Stimulated activated CD8-positive, alpha-beta memory T cell treated with anti-CD3 and anti-CD28 coated beads, Interleukin-7, amount 100 ng/mL, for 48 hours (primary cell): ENCODE measurements around the gene MED12L.
"Not testable (repeated sequence)": the region's sequence is repeated elsewhere in the genome, so short reads cannot be mapped to it uniquely, and the experiment has no call there.

Experiments
- DNase-seq, 2 donors: peaks; one replicate each; pipeline ENCODE4 v3.0.0-alpha.2; 2020; ENCODE audit warnings: low read depth in 1 of 2; ENCODE audit errors: extremely low read depth in 1 of 2

Gene MED12L

DNA sequence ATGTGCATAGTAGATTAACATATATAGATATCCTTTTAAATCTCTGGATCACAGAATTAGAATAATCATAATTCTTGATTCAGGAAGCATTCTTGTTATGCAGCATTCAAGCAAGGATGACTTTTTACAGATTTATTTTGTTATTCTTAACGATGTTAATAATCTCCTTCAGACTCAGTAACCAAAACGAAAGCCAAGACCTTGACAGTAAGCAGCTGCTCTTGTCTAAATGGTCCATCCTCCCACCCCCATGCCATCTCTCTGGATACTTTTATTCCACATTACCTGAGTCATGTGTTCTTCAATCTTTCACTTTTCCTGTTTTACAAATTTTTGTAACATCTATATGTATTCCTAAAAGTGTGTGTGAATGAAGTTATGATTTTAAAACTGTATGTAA is 150.9 kb downstream of the MED12L start:
- no peak for DNase-seq

DNA sequence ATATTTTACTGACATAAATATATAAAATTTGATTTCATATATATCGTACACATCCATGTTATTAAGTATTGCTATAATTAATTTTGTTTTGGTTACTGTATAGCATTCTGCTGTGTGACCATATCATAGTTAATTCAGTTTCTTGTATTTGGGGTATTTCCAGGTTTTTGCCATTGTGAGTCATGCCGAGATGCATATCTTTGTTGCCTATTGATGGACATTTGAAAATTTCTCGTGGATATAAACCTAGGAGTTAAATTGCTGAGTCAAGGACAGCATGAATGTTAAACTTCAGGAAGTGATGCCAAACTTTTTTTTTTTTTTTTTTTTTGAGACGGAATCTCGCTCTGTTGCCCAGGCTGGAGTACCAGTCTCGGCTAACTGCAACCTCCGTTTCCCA is 151.3 kb downstream of the MED12L start:
- DNase-seq = no peak

- not testable (repeated sequence) for DNase-seq
Measured at GRCh38 chr3:151242006-151242405, 156.5 kb downstream of the MED12L start.

DNA sequence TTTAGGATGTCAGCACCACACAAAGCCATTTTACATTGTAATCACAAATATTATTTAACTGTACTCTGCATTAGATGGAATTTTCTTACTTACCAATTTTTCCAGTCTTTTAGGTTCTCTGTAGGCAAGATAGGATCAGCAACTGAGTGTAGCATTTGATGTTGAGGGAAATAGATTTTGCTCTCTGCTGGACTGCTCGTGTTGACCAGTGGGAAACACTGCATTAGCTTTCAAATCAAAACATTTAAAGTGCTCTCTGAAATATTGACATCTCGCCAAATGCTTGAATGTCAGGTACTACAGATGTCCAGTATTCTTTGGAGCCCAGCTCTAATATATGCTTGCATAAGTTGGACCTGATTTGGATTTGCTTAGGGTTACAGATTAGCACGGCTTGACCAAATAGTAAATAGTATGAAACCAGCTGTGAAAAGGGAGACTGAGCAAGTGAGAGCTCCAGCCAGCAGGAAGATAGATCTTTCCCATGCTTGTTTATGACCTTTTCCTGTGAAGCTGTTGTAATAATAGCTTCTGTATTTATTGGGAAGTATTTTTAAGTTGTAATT is 163.4 kb downstream of the MED12L start:
- no peak for DNase-seq

DNA sequence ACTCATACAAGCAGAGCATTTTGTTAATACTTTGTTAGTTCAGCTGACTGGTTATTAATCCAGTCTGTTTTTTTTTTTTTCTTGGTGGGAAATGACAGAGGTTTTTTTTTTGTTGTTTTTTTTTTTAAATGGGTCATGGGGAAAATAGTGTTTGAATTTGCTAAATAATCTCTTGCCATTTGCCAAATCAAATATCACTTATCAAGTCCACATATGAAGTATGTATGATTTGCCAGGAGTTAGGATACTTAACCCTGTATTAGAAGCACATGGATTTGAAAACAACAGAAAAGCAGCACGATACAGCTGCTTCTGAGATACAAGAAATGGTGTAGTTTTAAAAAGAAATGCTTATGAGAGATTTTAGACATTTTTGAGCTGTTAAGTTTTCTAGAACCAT is 171.3 kb downstream of the MED12L start:
- DNase-seq = no peak

GRCh38 chr3:151259664-151260063 is 174.2 kb downstream of the MED12L start:
- no peak for DNase-seq

DNA sequence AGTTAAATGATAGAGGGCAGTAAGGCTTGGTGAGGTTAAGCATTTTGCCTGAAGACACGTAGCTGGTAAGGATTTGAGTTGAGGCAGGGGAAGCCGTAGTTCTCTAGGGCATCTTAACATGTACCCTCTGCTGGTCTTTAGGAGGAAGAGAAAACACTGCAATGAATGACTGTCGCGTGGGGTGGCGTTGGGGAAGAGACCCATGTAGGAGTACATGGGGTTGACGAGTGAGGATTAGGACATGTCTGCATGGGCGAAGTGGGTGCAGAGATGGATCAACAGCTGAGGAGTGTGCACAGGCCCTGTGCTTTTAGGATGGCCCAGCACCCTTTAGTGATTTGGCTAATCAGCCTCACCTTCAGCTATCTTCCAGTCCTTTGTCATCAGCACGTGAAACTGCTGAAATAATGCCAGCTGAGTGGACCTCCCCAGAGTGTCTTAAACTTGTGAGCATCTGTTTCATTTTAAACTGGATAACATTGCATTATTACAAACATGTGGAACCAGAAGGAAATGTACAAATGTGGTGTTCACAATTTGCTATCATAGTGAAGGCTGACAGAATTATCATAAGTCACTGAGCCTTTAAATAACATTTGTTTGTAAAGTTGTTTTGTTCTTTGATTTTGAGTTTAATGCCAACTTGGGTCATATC is 177.5 kb downstream of the MED12L start:
- no peak for DNase-seq

- DNase-seq = no peak
Measured at GRCh38 chr3:151264605-151265004, 179.1 kb downstream of the MED12L start.

GRCh38 chr3:151265166-151265565 is 179.7 kb downstream of the MED12L start:
- DNase-seq = no peak

GRCh38 chr3:151265866-151266265 is 180.4 kb downstream of the MED12L start:
- no peak for DNase-seq

DNA sequence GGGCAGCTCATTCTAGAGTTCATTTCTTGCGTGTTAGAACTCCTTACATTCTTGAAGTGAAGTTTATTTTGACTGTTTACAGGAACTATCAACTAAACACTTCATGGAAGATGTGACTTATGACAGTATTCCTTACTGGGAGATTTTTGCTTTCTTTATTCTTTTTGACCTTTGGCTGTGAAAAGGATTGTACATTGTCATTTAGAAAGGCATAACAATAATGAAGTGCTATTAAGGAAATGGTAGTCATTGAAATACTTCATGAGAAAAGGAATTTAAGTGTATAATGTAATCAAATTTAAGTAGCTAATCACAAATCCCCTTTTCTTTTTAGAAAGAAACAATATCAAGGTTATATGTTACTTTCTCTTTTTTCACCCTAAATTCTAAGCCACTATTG is 181.6 kb downstream of the MED12L start:
- DNase-seq = no peak

DNA sequence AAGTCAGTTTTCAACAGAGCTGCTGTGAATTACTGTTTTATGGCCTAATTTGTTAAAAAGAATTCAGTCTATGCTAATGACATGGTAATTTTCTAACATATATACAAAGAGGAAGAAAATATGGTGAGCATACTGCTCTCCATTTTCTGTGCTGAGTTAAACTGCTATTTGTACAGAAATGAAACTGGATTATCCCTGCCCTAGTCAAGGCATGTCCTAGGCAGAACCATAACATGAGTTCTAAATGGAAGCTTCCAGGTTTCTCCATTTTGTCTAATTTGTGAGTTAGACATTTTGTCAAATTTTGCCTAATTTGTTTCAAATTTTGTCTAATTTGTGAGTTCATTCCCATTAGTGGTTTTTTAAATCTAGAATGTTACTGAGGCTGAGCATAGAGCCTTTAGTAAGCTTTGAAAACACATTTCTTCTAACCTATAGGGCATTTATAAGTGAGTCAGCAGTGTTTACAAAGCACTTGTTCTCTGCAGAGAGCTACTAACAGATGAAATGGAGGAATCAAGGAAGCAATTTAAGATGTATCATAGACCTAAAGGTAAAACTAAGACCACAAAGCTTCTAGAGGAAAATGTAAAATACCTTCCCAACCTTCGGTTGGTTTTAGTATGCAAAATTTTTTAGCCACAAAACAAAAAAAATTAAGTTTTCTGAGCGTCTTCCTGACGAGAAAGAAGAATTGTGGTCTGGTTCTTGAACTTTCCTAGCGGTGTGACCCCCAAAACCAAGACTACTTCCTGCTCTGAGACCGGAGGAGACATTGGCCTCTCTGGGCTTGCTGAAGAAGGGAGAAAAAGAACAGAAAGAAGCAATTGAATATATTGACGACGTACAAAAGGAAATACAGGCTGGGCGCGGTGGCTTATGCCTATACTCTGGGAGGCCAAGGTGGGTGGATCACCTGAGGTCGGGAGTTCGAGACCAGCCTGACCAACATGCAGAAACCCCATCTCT is 183.1 kb downstream of the MED12L start:
- DNase-seq = peak; percentile 30 to 42

- no peak for DNase-seq
Measured at GRCh38 chr3:151269631-151270030, 184.2 kb downstream of the MED12L start.

DNA sequence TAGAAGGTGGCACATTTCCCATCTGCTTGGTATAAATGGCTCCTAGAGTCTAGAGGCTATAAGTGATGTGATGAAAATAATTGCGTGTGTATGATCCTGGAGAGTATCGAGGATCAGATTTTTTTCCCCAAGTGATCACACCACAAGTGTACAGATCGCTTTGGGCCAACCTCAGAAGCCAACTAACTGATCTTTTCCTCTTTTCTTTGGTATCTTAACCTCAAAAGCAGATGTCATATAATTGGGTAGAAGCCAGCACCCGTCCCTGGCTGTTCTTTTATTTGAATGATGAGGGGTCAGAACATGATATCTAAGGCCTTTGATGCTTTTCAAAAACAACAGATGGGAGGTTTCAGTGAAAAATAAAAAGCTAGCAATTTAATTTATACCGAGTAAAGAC is 189.6 kb downstream of the MED12L start:
- no peak for DNase-seq

DNA sequence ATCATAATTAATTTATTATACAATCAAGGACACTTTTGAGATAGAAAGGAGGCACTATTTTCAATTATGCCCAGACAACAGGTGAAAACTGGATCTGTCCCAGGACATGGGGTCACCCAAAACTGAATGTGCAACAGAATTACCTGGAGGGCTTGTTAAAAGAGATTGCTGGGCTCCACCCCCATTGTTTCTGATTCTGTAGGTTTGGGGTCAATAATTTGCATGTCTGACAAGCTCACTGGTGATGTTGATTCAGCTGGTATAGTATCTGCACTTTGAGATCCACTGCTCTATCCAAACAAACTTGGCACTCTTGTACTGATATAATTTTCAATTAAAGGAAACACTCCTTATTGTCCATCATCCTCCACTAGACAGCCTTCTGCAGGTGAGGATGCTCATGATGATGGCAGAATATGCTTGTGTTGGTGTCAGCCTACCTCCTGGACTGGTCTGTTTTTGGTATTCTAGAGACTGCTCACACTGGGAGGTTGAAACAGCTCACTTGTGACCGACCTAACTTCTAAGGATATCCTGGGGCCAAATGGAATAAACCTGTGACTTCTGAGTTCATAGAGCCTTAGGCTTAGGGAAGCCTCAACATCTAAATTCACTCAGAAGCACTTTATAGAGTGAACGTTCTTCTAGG is 190.7 kb downstream of the MED12L start:
- DNase-seq = no peak

GRCh38 chr3:151276687-151277042 is 191.2 kb downstream of the MED12L start:
- no peak for DNase-seq

- no peak for DNase-seq
Measured at GRCh38 chr3:151278230-151278629, 192.8 kb downstream of the MED12L start, which contains the start of gene P2RY14. TSS of gene P2RY14 (minus strand) at chr3:151278542. CDS start at chr3:151214316, 64,226 bp downstream.

DNA sequence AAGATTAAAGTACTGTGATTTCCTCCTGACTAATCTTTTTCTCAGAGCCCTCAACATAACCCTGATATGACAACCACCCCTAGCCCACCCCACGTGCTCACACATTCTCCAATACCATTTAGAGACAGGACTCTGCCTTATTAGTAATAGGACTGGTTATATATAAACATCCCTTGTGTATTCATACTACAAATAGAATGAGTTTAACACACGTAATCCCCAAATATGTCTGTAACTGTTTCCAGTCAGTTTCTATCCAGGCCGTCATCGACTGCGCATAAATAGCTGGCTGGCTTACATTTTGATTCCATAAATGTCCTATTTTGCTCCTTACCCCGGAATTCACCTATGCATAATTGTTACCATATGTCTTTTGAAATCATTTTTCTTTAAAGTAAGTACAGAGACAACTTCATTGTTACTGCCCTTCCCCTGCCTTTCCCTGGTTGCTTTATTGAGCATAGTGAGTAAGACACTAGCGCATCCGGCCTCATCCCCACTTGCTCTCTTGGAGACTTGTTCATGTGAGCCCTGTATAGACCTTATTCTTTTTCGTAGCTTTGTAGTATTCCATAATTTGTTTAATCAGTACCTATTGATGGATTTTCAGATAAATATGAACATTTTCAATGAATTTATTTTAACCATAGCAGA is 196.3 kb downstream of the MED12L start:
- no peak for DNase-seq

- DNase-seq = no peak
Measured at GRCh38 chr3:151282921-151283320, 197.5 kb downstream of the MED12L start.

DNA sequence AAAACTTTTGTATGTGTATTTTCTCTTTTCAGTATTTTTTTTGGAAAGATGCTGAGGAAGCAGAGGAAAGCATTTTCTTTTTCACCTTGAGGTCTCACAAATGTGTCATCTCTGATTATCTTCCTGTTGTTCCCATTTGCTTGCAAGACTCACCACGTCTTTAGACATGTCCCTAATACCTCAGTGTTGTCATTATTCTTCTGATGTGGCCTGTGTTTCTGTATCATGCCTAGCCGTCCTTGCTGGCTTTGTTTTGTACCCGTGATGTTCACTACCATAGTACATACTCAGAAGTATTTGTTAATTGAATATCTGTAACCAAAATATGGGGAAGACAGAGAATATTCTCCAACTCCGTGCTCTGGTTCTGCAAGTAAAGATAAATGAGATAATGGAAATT is 197.9 kb downstream of the MED12L start:
- DNase-seq = no peak
